Measurements from ENCODE around the gene CD84. TPM values are rescaled to one million over a fixed set of nuclear protein-coding genes. Genes with fewer than 3 reads are reported as not detected.

The CD84 gene
- polyA plus RNA-seq, 1 of the 3 experiments (the other 2 are of a cell fraction), result not detected

GRCh38 chr1:160539684-160539989 is 39.7 kb downstream of the CD84 start:
- Histone ChIP-seq H3K4me3 (ENCODE audit: low read depth in 2 of 2, low read length in 1 of 2) (no peak overlapping the region), H2AFZ (ENCODE audit: low read depth) (no peak overlapping the region), H3K79me2 (ENCODE audit: insufficient read depth) (no peaks in the 10 kb centered on the region), H3F3A (replicated peaks; ENCODE audit: insufficient read depth) (no peaks in the 10 kb centered on the region), H3K4me2 (no peak overlapping the region), H4K20me1 (ENCODE audit: insufficient read depth) (no peaks in the 10 kb centered on the region), H3K9me2 (no peaks in the 10 kb centered on the region), H3K27me3 (ENCODE audit: insufficient read depth) (no peaks in the 10 kb centered on the region), H3K36me3 (replicated peaks in 1 of 2; ENCODE audit: control insufficient read depth in 1 of 2, insufficient read depth in 2 of 2, low read length in 1 of 2) (no peaks in the 10 kb centered on the region), H3K9ac (no peak overlapping the region), H3K9me3 (peaks cover 3% of the 10 kb centered on the region; the same call in 1 of the 2 replicates), H3K27ac (ENCODE audit: low read depth in 2 of 2, low read length in 1 of 2) (no peak overlapping the region), H3K4me1 (ENCODE audit: control insufficient read depth in 1 of 2, insufficient read depth in 2 of 2, low read depth in 1 of 2, low read length in 1 of 2) (no peaks in the 10 kb centered on the region)
- ChIA-PET CTCF (no interaction called here), POLR2A (no interaction called here)
- TF ChIP-seq FOXJ3 (CRISPR knock-in tag; IDR thresholded peaks at IDR 0.05) (no peak), NFIC (IDR thresholded peaks at IDR 0.05; ENCODE audit: borderline replicate concordance) (no peak), NRF1 (IDR thresholded peaks at IDR 0.05; ENCODE audit: low read depth, low read length) (no peak), YY1 (IDR thresholded peaks at IDR 0.05; ENCODE audit: low read depth) (no peak), CTCF (IDR thresholded peaks at IDR 0.05) (no peak), GABPA (IDR thresholded peaks at IDR 0.05; ENCODE audit: low read depth) (no peak), FOXM1 (IDR thresholded peaks at IDR 0.05; ENCODE audit: low read depth) (no peak), ELF1 (IDR thresholded peaks at IDR 0.05) (no peak), GATA2 (CRISPR knock-in tag; IDR thresholded peaks at IDR 0.05) (no peak), USF2 (IDR thresholded peaks at IDR 0.05; ENCODE audit: borderline replicate concordance, low read depth, low read length) (no peak), USF1 (IDR thresholded peaks at IDR 0.05; ENCODE audit: borderline replicate concordance, low read depth) (no peak)
- 32% methylated on average over 6 of the region's 6 CpGs for WGBS (ENCODE audit: low lambda C conversion rate)
- no peak for DNase-seq

GRCh38 chr1:160538985-160539651 is 40.2 kb downstream of the CD84 start:
- Histone ChIP-seq H3F3A (replicated peaks; ENCODE audit: insufficient read depth) (no peaks in the 10 kb centered on the region), H3K27ac (ENCODE audit: low read depth in 2 of 2, low read length in 1 of 2) (no peak overlapping the region), H3K9me2 (no peaks in the 10 kb centered on the region), H4K20me1 (ENCODE audit: insufficient read depth) (no peaks in the 10 kb centered on the region), H2AFZ (ENCODE audit: low read depth) (no peak overlapping the region), H3K9me3 (peaks cover 4% of the 10 kb centered on the region; the same call in 1 of the 2 replicates), H3K9ac (no peak overlapping the region), H3K4me3 (ENCODE audit: low read depth in 2 of 2, low read length in 1 of 2) (no peak overlapping the region), H3K79me2 (ENCODE audit: insufficient read depth) (no peaks in the 10 kb centered on the region), H3K27me3 (ENCODE audit: insufficient read depth) (no peaks in the 10 kb centered on the region), H3K4me1 (ENCODE audit: control insufficient read depth in 1 of 2, insufficient read depth in 2 of 2, low read depth in 1 of 2, low read length in 1 of 2) (no peaks in the 10 kb centered on the region), H3K36me3 (replicated peaks in 1 of 2; ENCODE audit: control insufficient read depth in 1 of 2, insufficient read depth in 2 of 2, low read length in 1 of 2) (no peaks in the 10 kb centered on the region), H3K4me2 (no peak overlapping the region)
- ChIA-PET POLR2A (no interaction called here), CTCF (no interaction called here)
- DNase-seq, result no peak
- TF ChIP-seq JUND (IDR thresholded peaks at IDR 0.05) (no peak), EP300 (IDR thresholded peaks at IDR 0.05; ENCODE audit: borderline replicate concordance in 1 of 2, low read depth in 1 of 2, low read length in 1 of 2) (no peak)
- WGBS (ENCODE audit: low lambda C conversion rate), result 12% methylated on average over 5 of the region's 5 CpGs
